Liver (tissue), 9 donors: ENCODE results near the gene STAG3. TPM values are rescaled to one million over a fixed set of nuclear protein-coding genes. Genes with fewer than 3 reads are reported as not detected.
A peak's percentile ranks its signal among the peaks of the same experiment; 100 is the strongest.

Source experiments
- DNase-seq: peaks from one replicate; pipeline ENCODE4 v3.0.0-alpha.2; 2017; ENCODE audit warnings: low spot score
- H3K27ac ChIP-seq, 2 donors: one replicate each; pipeline ENCODE4 v1.7.0; 2013; ENCODE audit warnings: inconsistent platforms in 2 of 2, low read length in 2 of 2, control low read depth in 1 of 2, low read depth in 1 of 2, mild to moderate bottlenecking in 1 of 2
- H3K27me3 ChIP-seq, 4 donors: one replicate each; pipeline versions ENCODE4 v1.6.1 to v1.7.0; 2013; ENCODE audit warnings: low read length in 3 of 4, inconsistent platforms in 1 of 4, mild to moderate bottlenecking in 1 of 4, moderate library complexity in 1 of 4; ENCODE audit not compliant: control insufficient read depth in 4 of 4, insufficient read depth in 4 of 4
- H3K36me3 ChIP-seq, 4 donors: one replicate each; pipeline versions ENCODE4 v1.6.1 to v1.7.0; 2013; ENCODE audit warnings: low read length in 3 of 4, mild to moderate bottlenecking in 3 of 4, low read depth in 1 of 4, moderate library complexity in 1 of 4; ENCODE audit not compliant: control insufficient read depth in 4 of 4, insufficient read depth in 3 of 4
- H3K4me1 ChIP-seq, 4 donors: one replicate each; pipeline versions ENCODE4 v1.6.1 to v1.7.0; 2013; ENCODE audit warnings: low read length in 3 of 4, mild to moderate bottlenecking in 3 of 4, moderate library complexity in 1 of 4; ENCODE audit not compliant: control insufficient read depth in 4 of 4, insufficient read depth in 4 of 4
- H3K4me3 ChIP-seq, 3 donors: one replicate each; pipeline versions ENCODE4 v1.6.1 to v1.7.0; 2013; ENCODE audit warnings: low read length in 3 of 3, control low read depth in 1 of 3, low read depth in 1 of 3, mild to moderate bottlenecking in 1 of 3
- H3K9ac ChIP-seq, 2 donors: one replicate each; pipeline ENCODE4 v1.7.0; 2013; ENCODE audit warnings: low read length in 2 of 2, mild to moderate bottlenecking in 2 of 2, moderate library complexity in 2 of 2, control low read depth in 1 of 2, low read depth in 1 of 2
- H3K9me3 ChIP-seq, 4 donors: one replicate each; pipeline versions ENCODE4 v1.6.1 to v1.7.0; 2013; ENCODE audit warnings: low read length in 3 of 4; ENCODE audit not compliant: control insufficient read depth in 4 of 4
- EGR1 ChIP-seq, 2 donors: IDR thresholded peaks; 2 replicates each; pipeline ENCODE4 v1.6.1; 2016 to 2018; ENCODE audit warnings: antibody characterized with exemption in 2 of 2, low read depth in 2 of 2
- FOXA1 ChIP-seq: IDR thresholded peaks from 2 replicates; pipeline ENCODE4 v1.6.1; 2016; ENCODE audit warnings: antibody characterized with exemption
- FOXA2 ChIP-seq: IDR thresholded peaks from 2 replicates; pipeline ENCODE4 v1.6.1; 2016; ENCODE audit warnings: antibody characterized with exemption
- GABPA ChIP-seq, 2 donors: IDR thresholded peaks in 1 of 2; conservative IDR thresholded peaks in 1 of 2; 2 replicates each; pipeline ENCODE4 v1.6.1; 2016; ENCODE audit warnings: antibody characterized with exemption in 2 of 2, mild to moderate bottlenecking in 1 of 2, moderate library complexity in 1 of 2
- HNF4A ChIP-seq, 2 donors: conservative IDR thresholded peaks; 2 replicates each; pipeline ENCODE4 v1.6.1; 2016; ENCODE audit warnings: antibody characterized with exemption in 2 of 2, mild to moderate bottlenecking in 2 of 2
- HNF4G ChIP-seq: IDR thresholded peaks from 2 replicates; pipeline ENCODE4 v1.6.1; 2016; ENCODE audit warnings: antibody characterized with exemption
- JUND ChIP-seq, 2 donors: IDR thresholded peaks; 2 replicates each; pipeline ENCODE4 v1.6.1; 2016; ENCODE audit warnings: antibody characterized with exemption in 2 of 2
- MAX ChIP-seq: IDR thresholded peaks from 2 replicates; pipeline ENCODE4 v1.6.1; 2016; ENCODE audit warnings: antibody characterized with exemption
- NR2F2 ChIP-seq: IDR thresholded peaks from 2 replicates; pipeline ENCODE4 v1.6.1; 2016; ENCODE audit warnings: antibody characterized with exemption
- RAD21 ChIP-seq, 2 donors: IDR thresholded peaks; 2 replicates each; pipeline ENCODE4 v1.6.1; 2016; ENCODE audit warnings: antibody characterized with exemption in 2 of 2, mild to moderate bottlenecking in 2 of 2
- RXRA ChIP-seq, 2 donors: IDR thresholded peaks; 2 replicates each; pipeline ENCODE4 v1.6.1; 2017 to 2018; ENCODE audit warnings: antibody characterized with exemption in 2 of 2, mild to moderate bottlenecking in 1 of 2
- SP1 ChIP-seq: IDR thresholded peaks from 2 replicates; pipeline ENCODE4 v1.6.1; 2018; ENCODE audit warnings: antibody characterized with exemption, mild to moderate bottlenecking
- YY1 ChIP-seq: IDR thresholded peaks from 2 replicates; pipeline ENCODE4 v1.6.1; 2016; ENCODE audit warnings: antibody characterized with exemption, mild to moderate bottlenecking
- ZBTB33 ChIP-seq: IDR thresholded peaks from 2 replicates; pipeline ENCODE4 v1.6.1; 2016; ENCODE audit warnings: antibody characterized with exemption
- WGBS: extraction: QIAGEN DNeasy Blood & Tissue Kit; methylation state at CpG from one replicate; pipeline ENCODE4 v1.1.7; 2013; 5-methylcytosine and 5-hydroxymethylcytosine counted together
- polyA plus RNA-seq, 2 donors: library from polyadenylated mRNA; stranded (reverse) in 1 of 2; unstranded in 1 of 2; fragments of 200-250 nt in 1 of 2; fragments of >200 nt in 1 of 2; fragmentation: Nextera tagmentation in 1 of 2; extraction: Ambion mirVana in 1 of 2; gene quantifications; one replicate each; pipeline versions ENCODE4 v1.2.1 to v1.2.3, GENCODE V29; 2013 to 2015
- total RNA-seq, 2 donors: library from RNA; depleted of rRNA; stranded (reverse); fragments of >200 nt; gene quantifications; one replicate each; pipeline ENCODE4 v1.2.3, GENCODE V29; 2014
- TF ChIP-seq, protein P1 (sequence below): IDR thresholded peaks from 2 replicates; pipeline ENCODE4 v1.6.1; 2016; ENCODE audit warnings: antibody characterized with exemption, mild to moderate bottlenecking
- TF ChIP-seq, protein P2 (sequence below): IDR thresholded peaks from 2 replicates; pipeline ENCODE4 v1.6.1; 2016; ENCODE audit warnings: antibody characterized with exemption
- TF ChIP-seq, protein P3 (sequence below): fragments of 150-350 bp; IDR thresholded peaks from 2 replicates; pipeline ENCODE4 v1.5.1; 2017; ENCODE audit warnings: improper control_type of control experiment, low read depth, low read length; ENCODE audit not compliant: missing input control
- donor health status: healthy.
- donor health status: healthy.
- donor health status: healthy.
- donor health status: healthy.
- donor health status: healthy.

Gene STAG3
- total and polyA plus RNA-seq, 4 donors = 0.28 to 7.0 (median 3.2) TPM

GRCh38 chr7:100189061-100189460, 11.3 kb downstream of the STAG3 start:
- 84% methylated on average over 3 of the region's 3 CpGs for WGBS
- Histone ChIP-seq H3K27me3 (no peaks in the 10 kb centered on the region), H3K36me3 (no peaks in the 10 kb centered on the region), H3K4me1 (no peaks in the 10 kb centered on the region), H3K27ac (no peak overlapping the region), H3K9ac (no peak overlapping the region), H3K9me3 (no peaks in the 10 kb centered on the region), H3K4me3 (no peak overlapping the region)
- TF ChIP-seq YY1 (no peak), GABPA (IDR thresholded peaks at IDR 0.05 in 1 of 2, conservative IDR thresholded peaks at IDR 0.05 in 1 of 2) (no peak), ZBTB33 (no peak), RXRA (IDR thresholded peaks at IDR 0.05) (no peak), FOXA2 (no peak), MAX (no peak), EGR1 (IDR thresholded peaks at IDR 0.05; ENCODE audit: low read depth in 2 of 2) (no peak), HNF4G (no peak), FOXA1 (no peak), NR2F2 (no peak), SP1 (no peak)
- TF ChIP-seq, protein P1, sequence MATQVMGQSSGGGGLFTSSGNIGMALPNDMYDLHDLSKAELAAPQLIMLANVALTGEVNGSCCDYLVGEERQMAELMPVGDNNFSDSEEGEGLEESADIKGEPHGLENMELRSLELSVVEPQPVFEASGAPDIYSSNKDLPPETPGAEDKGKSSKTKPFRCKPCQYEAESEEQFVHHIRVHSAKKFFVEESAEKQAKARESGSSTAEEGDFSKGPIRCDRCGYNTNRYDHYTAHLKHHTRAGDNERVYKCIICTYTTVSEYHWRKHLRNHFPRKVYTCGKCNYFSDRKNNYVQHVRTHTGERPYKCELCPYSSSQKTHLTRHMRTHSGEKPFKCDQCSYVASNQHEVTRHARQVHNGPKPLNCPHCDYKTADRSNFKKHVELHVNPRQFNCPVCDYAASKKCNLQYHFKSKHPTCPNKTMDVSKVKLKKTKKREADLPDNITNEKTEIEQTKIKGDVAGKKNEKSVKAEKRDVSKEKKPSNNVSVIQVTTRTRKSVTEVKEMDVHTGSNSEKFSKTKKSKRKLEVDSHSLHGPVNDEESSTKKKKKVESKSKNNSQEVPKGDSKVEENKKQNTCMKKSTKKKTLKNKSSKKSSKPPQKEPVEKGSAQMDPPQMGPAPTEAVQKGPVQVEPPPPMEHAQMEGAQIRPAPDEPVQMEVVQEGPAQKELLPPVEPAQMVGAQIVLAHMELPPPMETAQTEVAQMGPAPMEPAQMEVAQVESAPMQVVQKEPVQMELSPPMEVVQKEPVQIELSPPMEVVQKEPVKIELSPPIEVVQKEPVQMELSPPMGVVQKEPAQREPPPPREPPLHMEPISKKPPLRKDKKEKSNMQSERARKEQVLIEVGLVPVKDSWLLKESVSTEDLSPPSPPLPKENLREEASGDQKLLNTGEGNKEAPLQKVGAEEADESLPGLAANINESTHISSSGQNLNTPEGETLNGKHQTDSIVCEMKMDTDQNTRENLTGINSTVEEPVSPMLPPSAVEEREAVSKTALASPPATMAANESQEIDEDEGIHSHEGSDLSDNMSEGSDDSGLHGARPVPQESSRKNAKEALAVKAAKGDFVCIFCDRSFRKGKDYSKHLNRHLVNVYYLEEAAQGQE = no peak
- TF ChIP-seq, protein P2, sequence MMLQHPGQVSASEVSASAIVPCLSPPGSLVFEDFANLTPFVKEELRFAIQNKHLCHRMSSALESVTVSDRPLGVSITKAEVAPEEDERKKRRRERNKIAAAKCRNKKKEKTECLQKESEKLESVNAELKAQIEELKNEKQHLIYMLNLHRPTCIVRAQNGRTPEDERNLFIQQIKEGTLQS = no peak
- no peak for DNase-seq

DNA sequence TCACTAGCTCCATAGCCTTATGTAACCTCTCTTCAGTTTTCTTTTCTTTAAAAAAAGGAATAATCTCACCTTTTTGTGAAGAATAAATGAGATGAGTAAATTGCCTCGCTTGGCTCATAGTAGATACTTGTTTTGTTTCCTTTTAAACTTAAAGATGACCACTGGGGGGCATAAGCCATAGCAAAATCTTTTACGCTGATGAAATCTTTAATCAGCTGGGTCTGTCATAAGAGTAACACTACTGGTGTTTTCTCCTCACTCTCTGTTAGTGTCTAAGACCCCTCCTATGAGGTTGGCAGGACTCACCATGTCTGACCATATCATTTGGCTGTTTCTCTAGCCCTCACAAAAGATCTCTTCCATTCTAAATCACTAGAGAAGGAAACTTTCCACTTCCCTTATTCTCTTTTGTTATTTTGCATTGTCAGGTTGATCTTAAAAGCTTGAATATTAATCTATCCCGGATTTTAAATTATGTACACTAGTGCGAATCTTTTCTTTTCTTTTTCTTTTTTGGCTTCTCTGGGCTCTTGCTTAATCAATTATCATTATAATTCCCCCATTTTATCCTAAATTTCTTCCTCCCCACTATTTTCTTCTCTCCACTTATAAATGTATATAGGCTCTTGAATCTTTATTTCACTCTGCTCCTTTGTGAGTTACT, 12.5 kb downstream of the STAG3 start:
- TF ChIP-seq FOXA2 (no peak), GABPA (IDR thresholded peaks at IDR 0.05 in 1 of 2, conservative IDR thresholded peaks at IDR 0.05 in 1 of 2) (no peak), RAD21 (IDR thresholded peaks at IDR 0.05) (peak; percentile 73 to 81), EGR1 (IDR thresholded peaks at IDR 0.05; ENCODE audit: low read depth in 2 of 2) (no peak), HNF4A (conservative IDR thresholded peaks at IDR 0.05) (no peak), JUND (IDR thresholded peaks at IDR 0.05) (no peak), SP1 (no peak), HNF4G (no peak), FOXA1 (no peak)
- TF ChIP-seq, protein P2 = no peak
- TF ChIP-seq, protein P3, sequence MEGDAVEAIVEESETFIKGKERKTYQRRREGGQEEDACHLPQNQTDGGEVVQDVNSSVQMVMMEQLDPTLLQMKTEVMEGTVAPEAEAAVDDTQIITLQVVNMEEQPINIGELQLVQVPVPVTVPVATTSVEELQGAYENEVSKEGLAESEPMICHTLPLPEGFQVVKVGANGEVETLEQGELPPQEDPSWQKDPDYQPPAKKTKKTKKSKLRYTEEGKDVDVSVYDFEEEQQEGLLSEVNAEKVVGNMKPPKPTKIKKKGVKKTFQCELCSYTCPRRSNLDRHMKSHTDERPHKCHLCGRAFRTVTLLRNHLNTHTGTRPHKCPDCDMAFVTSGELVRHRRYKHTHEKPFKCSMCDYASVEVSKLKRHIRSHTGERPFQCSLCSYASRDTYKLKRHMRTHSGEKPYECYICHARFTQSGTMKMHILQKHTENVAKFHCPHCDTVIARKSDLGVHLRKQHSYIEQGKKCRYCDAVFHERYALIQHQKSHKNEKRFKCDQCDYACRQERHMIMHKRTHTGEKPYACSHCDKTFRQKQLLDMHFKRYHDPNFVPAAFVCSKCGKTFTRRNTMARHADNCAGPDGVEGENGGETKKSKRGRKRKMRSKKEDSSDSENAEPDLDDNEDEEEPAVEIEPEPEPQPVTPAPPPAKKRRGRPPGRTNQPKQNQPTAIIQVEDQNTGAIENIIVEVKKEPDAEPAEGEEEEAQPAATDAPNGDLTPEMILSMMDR = peak; percentile 40
- WGBS = 40% methylated on average over 4 of the region's 4 CpGs
- H3K9ac ChIP-seq = no peak overlapping the region
- H3K4me1 ChIP-seq = no peaks in the 10 kb centered on the region
- H3K4me3 ChIP-seq = no peak overlapping the region
- no peaks in the 10 kb centered on the region for H3K27me3 ChIP-seq
- H3K27ac ChIP-seq = no peak overlapping the region
- no peak for DNase-seq
- no peaks in the 10 kb centered on the region for H3K36me3 ChIP-seq
- H3K9me3 ChIP-seq = no peaks in the 10 kb centered on the region
